HPDE6-E6E7 (cell line): Measurements from ENCODE around the gene COL7A1.
A peak's percentile ranks its signal among the peaks of the same experiment; 100 is the strongest.

ENCODE experiments used
- DNase-seq: peaks from one replicate; pipeline ENCODE4 v3.0.0; 2011; ENCODE audit warnings: missing footprints; ENCODE audit errors: extremely low spot score

The COL7A1 gene

GRCh38 chr3:48591886-48592518 lies 3.1 kb downstream of the COL7A1 start:
- no peak for DNase-seq

GRCh38 chr3:48591436-48591835 lies 3.7 kb downstream of the COL7A1 start:
- no peak for DNase-seq

GRCh38 chr3:48588230-48588629 lies 6.9 kb downstream of the COL7A1 start:
- DNase-seq = no peak

GRCh38 chr3:48587686-48588085 lies 7.4 kb downstream of the COL7A1 start:
- no peak for DNase-seq

GRCh38 chr3:48585411-48585810 lies 9.7 kb downstream of the COL7A1 start:
- no peak for DNase-seq

- DNase-seq = no peak
Observed at GRCh38 chr3:48584836-48585235, 10.3 kb downstream of the COL7A1 start.

GRCh38 chr3:48581621-48582481 lies 13.3 kb downstream of the COL7A1 start:
- DNase-seq = no peak

- DNase-seq = no peak
Observed at GRCh38 chr3:48576647-48577046, 18.5 kb downstream of the COL7A1 start.

- no peak for DNase-seq
Observed at GRCh38 chr3:48575366-48575765, 19.8 kb downstream of the COL7A1 start.

GRCh38 chr3:48573973-48574585 lies 21.1 kb downstream of the COL7A1 start:
- no peak for DNase-seq

- DNase-seq = no peak
Observed at GRCh38 chr3:48572517-48572916, 22.6 kb downstream of the COL7A1 start.

GRCh38 chr3:48571938-48572337 lies 23.2 kb downstream of the COL7A1 start:
- DNase-seq = no peak

GRCh38 chr3:48569808-48570450 lies 25.2 kb downstream of the COL7A1 start:
- no peak for DNase-seq

GRCh38 chr3:48569400-48569799 lies 25.7 kb downstream of the COL7A1 start:
- DNase-seq = no peak

- no peak for DNase-seq
Observed at GRCh38 chr3:48568476-48568875, 26.7 kb downstream of the COL7A1 start.

- no peak for DNase-seq
Observed at GRCh38 chr3:48567500-48567899, 27.6 kb downstream of the COL7A1 start.

- no peak for DNase-seq
Observed at GRCh38 chr3:48567090-48567489, 28.0 kb downstream of the COL7A1 start.

GRCh38 chr3:48566401-48566760 lies 28.7 kb downstream of the COL7A1 start:
- no peak for DNase-seq

GRCh38 chr3:48565591-48566400 lies 29.3 kb downstream of the COL7A1 start:
- peak; percentile 34 for DNase-seq

GRCh38 chr3:48565186-48565585 lies 29.9 kb downstream of the COL7A1 start:
- no peak for DNase-seq

- no peak for DNase-seq
Observed at GRCh38 chr3:48564667-48565066, 30.5 kb downstream of the COL7A1 start.

- DNase-seq = no peak
Observed at GRCh38 chr3:48564022-48564421, 31.1 kb downstream of the COL7A1 start.
